HT1080 (cell line): ENCODE measurements around the gene NR2F2. TPM values are rescaled to one million over a fixed set of nuclear protein-coding genes. Genes with fewer than 3 reads are reported as not detected.
A peak's percentile ranks its signal among the peaks of the same experiment; 100 is the strongest.

Experiments used
- DNase-seq: peaks from one replicate; pipeline ENCODE4 v3.0.0-alpha.2; 2015; ENCODE audit warnings: low read depth
- total RNA-seq: library from RNA; depleted of rRNA; stranded (reverse); fragments of >200 nt; shearing (Covaris generic); gene quantifications from 2 replicates; pipeline ENCODE4 v1.2.3, GENCODE V29; 2014

The NR2F2 gene
- total RNA-seq, 1 experiment from 2014 or later, result 27.9 TPM

DNA sequence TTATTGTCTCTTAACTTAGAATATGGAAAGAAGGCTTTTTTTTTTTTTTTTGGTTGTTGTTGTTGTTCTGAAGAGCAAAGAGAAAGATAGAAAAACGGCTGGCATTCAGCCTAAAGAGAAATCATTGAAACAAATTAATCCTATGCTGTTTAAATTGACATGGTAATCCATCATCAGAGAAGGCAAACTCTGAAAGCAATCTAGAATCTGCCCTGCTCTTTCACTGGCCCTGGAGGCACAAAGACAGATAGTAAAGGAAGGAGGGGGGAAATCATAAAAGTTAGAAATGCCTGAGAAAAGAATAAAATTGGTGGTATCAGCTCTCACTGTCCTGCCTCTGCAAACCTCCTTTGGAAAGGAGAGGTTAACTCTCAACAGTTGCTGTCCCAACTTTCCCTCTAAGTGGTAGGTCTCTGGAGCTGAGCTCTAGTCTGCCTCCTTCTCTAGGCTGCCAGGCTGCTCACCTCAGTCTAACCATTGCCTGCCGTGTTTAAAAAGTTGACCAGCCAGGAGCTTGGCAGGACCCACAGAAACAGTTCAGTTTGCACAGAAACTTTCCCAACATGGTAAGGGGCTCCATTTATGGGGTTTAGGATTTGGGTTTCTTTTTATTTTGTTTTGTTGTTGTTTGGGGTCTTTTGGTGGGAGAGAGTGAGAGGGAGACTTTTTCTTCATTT lies 13.4 kb upstream of the NR2F2 start:
- no peak for DNase-seq

DNA sequence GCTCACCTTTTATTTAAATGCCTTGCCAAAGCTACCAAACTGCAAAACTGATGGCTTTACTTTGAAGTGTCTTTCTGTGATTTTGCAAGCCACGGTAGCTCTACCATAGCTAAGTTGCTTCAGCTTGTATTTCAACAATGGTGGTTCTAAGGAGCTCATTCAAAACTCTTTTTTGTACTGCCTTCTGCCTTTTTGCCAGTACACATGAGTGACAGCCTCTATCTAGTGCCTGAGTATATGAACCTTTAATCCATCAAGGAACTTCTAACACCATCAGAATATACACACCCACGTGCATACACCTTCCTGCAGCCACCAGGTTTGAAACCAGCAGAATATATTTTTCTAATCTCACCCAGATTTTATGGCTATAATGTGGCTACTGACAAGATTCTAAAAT lies 10.4 kb upstream of the NR2F2 start:
- DNase-seq, result no peak

DNA sequence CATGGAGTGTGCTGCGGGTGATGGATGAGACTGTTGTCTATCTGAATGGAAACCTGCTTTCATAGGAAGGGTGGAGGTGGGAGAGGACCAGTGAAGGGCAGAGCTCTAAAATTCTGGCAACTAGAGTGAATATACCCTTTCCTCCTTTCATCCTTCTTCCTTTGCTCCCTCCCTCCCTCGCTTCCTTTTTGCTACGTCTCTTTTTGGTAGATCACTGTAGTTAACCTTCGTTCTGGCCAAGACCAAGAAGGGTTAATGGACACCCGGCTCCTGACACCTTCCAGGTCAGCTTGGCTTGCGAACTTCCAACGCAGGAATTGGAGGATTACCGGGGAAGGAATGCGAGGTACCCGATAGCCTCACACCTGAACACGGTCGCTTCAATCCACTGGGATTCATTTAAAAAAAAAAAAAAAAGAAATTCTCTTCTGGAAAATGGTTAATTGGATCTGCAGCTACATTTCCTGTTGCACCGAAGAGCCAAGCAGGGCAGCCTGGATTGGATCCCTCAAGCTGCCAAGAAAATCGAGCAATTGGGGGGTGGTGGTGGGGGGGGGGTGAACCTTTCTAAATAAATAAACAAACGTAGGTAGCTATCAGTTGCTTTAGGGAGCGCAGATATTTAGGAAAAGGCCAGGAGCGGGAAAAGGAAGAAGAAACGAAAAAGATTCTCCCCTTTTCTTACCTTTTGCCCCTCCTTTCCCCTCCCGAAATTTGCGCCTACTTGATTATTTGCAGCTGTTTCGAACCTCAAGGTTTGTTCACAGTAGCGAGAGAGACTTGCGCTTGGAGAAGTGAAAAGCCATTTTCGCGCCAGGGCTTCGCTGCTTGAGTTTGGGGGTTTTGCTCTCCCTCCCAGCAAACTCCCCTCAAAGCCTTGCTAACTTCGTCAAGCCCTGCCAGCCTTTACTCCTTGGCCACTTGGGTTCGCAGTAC lies 9.5 kb upstream of the NR2F2 start:
- no peak for DNase-seq

DNA sequence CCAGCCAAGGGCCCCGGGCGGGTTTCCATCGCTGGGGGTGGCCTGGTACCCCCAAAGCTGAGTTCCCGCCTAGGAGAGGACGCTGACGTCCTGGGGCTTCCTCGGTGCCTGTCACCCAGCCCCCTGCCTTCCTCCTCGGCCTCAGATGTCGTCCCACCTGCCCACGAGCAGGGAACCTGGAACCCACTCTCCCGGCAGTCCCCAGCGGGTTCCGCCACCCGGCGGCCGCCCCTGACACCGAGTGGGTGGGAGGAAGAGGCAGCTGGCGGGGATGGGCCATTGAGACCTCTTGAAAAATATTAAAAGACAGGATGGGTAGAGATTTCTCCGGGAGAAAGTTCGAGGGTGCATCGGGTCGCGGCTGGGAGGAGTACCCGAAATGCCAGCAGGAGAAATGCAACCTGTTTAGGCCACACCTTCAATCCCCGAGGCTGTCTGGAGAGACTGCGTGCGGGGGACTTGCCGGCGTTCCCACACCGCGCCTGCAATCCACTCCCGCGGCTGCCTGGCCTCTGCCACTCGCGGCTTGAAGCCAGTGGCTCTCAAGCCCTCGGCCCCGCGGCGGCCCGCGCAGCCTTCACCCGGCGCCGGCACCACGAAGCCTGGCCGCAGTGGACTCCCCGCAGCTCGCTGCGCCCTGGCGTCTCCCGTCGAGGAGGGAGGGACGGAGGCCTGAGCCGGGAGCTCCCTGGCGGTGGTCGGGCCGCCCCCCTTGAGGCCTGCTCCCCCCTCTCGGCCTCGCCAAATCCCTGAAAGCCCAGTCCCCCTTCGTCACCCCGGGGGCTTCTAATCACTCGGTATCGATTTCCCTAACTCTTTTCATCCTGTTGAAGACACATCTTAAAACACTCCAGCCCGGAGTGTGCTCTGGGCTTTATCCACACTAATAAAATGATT lies 8.6 kb upstream of the NR2F2 start:
- DNase-seq, result no peak

DNA sequence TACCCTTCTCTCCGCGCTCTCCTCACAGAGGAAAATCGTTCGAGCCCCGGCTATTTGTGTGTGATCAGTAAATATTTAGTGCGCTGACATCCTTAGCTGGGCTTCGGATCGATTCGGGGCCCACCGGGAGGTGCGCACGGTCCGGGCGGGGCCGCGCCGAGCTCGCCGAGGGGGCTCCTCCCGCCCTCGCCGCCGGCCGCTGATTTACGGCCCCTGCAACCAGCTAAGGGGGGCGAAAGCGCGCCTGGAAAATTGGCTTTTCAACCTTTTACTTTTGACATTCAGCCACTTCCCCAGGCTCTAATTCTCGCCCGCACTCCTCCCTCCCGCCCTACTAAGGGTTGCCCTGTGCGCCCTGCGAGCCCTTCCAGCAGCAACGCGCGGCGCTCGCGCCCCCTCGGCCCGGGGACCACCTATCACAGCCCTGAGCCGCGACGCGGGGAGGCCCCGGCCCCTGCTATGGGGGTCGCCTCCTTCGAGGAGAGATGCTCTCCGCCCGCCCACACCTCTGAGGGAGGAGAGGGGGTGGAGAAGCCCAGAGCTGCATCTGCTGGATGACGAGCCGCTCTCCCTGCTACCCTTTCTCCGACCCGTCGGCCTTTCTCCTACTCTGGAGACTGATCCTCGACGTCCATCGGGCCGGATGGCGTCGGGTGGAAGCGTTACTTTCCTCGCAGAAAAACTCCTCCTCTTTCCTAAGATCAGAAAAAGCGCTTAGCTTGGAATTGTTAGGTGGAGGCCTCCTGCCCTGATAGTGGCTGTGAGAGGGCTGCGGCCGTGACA lies 7.8 kb upstream of the NR2F2 start:
- DNase-seq, result no peak

GRCh38 chr15:96323319-96324145 lies 7.0 kb upstream of the NR2F2 start:
- no peak for DNase-seq

DNA sequence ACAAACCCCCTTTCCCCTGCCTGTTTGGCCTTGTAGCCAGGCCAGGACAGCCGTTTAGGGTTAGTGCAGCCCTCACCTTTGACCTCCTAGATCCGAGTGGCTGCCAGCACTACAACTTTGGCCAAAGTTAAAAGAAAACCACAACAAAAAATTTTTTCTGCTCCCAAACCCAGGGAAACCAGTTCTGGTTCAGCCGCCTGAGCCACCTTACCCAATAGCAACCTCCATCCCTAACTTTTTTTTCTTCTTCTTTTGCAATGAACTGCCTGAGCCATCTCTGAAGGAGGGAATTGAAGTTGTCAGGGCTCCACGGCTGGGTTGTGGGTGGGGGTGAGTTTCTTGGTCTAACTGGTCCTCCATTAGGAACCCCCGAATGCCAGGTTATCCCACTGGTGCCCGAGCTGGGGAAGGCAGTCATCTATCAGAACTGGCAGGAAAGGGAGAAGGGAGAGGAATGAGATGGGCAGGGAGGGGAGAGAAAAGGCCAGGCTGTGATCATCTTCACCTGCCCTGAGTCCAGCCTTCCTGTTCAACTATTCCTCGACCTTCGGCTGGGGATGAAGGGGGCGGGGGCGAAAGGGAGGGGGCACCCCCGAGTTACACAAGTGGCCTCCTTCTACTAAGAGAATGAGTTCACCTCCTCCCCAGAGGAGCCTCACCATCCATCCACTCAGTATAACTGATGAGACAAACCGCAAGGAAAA lies 6.2 kb upstream of the NR2F2 start:
- DNase-seq, result no peak

DNA sequence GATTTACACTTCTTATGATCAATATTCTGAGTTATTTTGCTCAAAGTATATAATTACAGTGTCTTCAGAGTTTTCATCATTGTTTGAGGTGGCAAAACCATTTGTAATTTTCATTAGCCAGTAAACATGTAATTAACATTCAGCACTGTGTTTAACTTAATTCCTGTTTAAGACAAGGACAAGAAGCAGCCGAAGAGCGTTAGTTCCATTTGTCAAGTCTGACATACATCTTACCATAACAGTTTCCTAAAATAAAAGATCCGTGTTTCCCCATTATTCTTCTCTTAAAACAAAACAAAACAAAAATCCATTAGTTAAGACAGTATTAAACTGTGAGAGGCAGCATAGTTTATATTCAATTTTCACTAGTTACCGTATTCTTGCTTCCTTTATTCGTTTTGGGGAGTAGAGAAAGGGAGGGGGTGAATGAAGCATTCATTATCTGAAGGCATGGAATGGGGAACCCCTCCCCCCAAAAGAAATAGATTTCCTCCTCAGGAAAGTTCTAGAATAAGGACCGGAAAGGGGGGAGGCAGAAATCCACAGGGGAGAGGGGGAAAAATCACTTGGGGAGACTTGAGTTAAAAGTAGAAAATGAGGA lies 5.5 kb upstream of the NR2F2 start:
- no peak for DNase-seq

DNA sequence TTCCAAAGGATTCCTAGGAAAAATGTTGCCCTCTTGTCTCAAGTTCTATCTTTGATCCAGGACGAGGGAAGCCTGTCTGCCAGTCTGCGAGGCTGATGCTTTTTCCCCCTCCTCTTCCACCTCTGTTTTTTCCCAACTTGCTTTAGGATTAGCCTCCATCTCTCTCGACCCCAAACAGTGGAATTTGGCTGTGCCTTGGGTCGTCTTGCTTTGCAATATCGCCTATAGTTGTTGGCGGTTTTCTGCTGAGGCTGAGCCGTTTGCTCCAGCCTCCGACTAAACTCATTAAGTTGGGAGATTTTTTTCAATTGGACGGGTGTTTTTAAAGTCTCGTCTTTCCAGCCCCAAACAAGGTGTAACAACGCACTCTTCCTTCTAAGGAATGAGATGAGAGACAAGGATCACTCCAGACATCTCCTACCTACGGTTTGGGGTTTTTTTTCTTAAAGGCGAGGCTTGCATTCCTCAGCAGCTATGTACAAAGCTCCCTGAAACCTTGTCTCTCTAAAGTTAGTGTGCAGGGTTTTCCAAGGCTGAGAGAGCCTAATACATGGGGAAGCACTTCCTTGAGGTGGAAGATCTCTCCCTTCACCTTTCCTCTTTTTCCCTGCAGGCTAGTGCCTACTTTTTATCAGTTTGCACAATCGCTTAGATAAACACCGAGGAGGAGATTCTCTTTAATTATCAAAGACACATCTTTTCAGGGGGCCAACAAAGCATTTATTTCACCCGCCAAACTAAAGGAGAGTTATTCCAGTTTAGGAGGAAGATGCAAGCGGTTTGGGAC lies 4.8 kb upstream of the NR2F2 start:
- peak; percentile 48 for DNase-seq

GRCh38 chr15:96326328-96327154 lies 4.0 kb upstream of the NR2F2 start:
- DNase-seq, result peak; percentile 53

- peak; percentile 90 for DNase-seq
Measured at GRCh38 chr15:96327155-96327741, 3.3 kb upstream of the NR2F2 start.

- no peak for DNase-seq
Measured at GRCh38 chr15:96328181-96328876, 2.2 kb upstream of the NR2F2 start.

- DNase-seq, result no peak
Measured at GRCh38 chr15:96328877-96329195, 1.7 kb upstream of the NR2F2 start.

GRCh38 chr15:96329403-96329981 lies 1.0 kb upstream of the NR2F2 start:
- peak; percentile 31 for DNase-seq

DNA sequence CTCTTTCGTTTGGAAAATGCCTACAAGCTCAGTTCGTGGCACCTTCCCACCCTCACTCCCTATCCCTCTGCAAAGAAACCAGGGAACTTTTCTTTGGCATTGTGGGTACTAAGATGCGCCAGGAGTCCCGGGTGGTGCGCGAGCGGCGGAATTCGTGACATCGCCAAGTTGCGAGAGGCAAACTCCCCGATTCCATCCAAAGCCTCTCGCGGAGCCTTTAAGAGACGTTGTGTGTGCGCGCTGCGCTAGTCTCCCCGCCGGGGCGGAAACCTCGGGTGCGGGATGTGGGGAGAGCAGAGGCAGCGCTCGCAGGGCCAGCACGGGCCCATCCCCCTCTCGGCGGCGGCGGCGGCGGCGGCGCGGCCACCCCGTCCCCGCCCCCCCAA lies 443 bp upstream of the NR2F2 start:
- peak; percentile 72 for DNase-seq
